ENCODE measurements around the gene UROC1.
A peak's percentile ranks its signal among the peaks of the same experiment; 100 is the strongest.

Gene UROC1

GRCh38 chr3:126479642-126480041 is 37.9 kb downstream of the UROC1 start:
- no peak for TF ChIP-seq CTCF (conservative IDR thresholded peaks at IDR 0.05; ENCODE audit: low read depth, low read length)
- DNase-seq (ENCODE audit: low read depth), result no peak
- no peak overlapping the region for H3K4me3 ChIP-seq (ENCODE audit: low read depth, low read length)

GRCh38 chr3:126478581-126479310 is 38.8 kb downstream of the UROC1 start:
- DNase-seq (ENCODE audit: low read depth), result no peak
- TF ChIP-seq CTCF (conservative IDR thresholded peaks at IDR 0.05; ENCODE audit: low read depth, low read length), result no peak
- H3K4me3 ChIP-seq (ENCODE audit: low read depth, low read length), result no peak overlapping the region

- TF ChIP-seq CTCF (conservative IDR thresholded peaks at IDR 0.05; ENCODE audit: low read depth, low read length), result no peak
- H3K4me3 ChIP-seq (ENCODE audit: low read depth, low read length), result no peak overlapping the region
- DNase-seq (ENCODE audit: low read depth), result no peak
Observed at GRCh38 chr3:126477061-126477380, 40.6 kb downstream of the UROC1 start.

- no peak for TF ChIP-seq CTCF (conservative IDR thresholded peaks at IDR 0.05; ENCODE audit: low read depth, low read length)
- DNase-seq (ENCODE audit: low read depth), result peak; percentile 54
- peak overlapping the region; percentile 62 for H3K4me3 ChIP-seq (ENCODE audit: low read depth, low read length)
Observed at GRCh38 chr3:126476166-126477060, 41.2 kb downstream of the UROC1 start.

- peak; percentile 96 for DNase-seq (ENCODE audit: low read depth)
- peak; percentile 42 for TF ChIP-seq CTCF (conservative IDR thresholded peaks at IDR 0.05; ENCODE audit: low read depth, low read length)
- H3K4me3 ChIP-seq (ENCODE audit: low read depth, low read length), result peak within 1 kb of the TSS; percentile 78
Observed at GRCh38 chr3:126475413-126476114, 42.0 kb downstream of the UROC1 start, which contains the start of gene ZXDC. ZXDC (minus strand) TSS chr3:126475891; CDS start chr3:126475865, 26 bp downstream.

GRCh38 chr3:126474498-126475412 is 42.8 kb downstream of the UROC1 start:
- peak; percentile 49 for DNase-seq (ENCODE audit: low read depth)
- H3K4me3 ChIP-seq (ENCODE audit: low read depth, low read length), result peak overlapping the region; percentile 78
- no peak for TF ChIP-seq CTCF (conservative IDR thresholded peaks at IDR 0.05; ENCODE audit: low read depth, low read length)
